ENCODE data around the gene ZNF407.

The ZNF407 gene

GRCh38 chr18:75068682-75069435 lies 471.2 kb downstream of the ZNF407 start:
- Histone ChIP-seq H3K36me3 (ENCODE audit: low read depth) (no peaks in the 10 kb centered on the region), H3K4me3 (ENCODE audit: severe bottlenecking) (no peak overlapping the region), H3K4me1 (ENCODE audit: insufficient read depth, poor library complexity, severe bottlenecking) (peaks cover 21% of the 10 kb centered on the region), H3K9me3 (ENCODE audit: severe bottlenecking) (no peaks in the 10 kb centered on the region), H3K27ac (ENCODE audit: poor library complexity, severe bottlenecking) (no peak overlapping the region), H3K27me3 (ENCODE audit: insufficient read depth, poor library complexity, severe bottlenecking) (no peaks in the 10 kb centered on the region)
- DNase-seq (ENCODE audit: low spot score) (no peak), ATAC-seq (ENCODE audit: low read depth) (no peak)
- no peak for TF ChIP-seq CTCF (IDR thresholded peaks at IDR 0.05; ENCODE audit: poor library complexity, severe bottlenecking)

- Histone ChIP-seq H3K4me3 (ENCODE audit: severe bottlenecking) (no peak overlapping the region), H3K9me3 (ENCODE audit: severe bottlenecking) (no peaks in the 10 kb centered on the region), H3K36me3 (ENCODE audit: low read depth) (no peaks in the 10 kb centered on the region), H3K27ac (ENCODE audit: poor library complexity, severe bottlenecking) (peak overlapping the region; percentile 85), H3K27me3 (ENCODE audit: insufficient read depth, poor library complexity, severe bottlenecking) (no peaks in the 10 kb centered on the region), H3K4me1 (ENCODE audit: insufficient read depth, poor library complexity, severe bottlenecking) (peaks cover 21% of the 10 kb centered on the region)
- no peak for ATAC-seq (ENCODE audit: low read depth)
- no peak for TF ChIP-seq CTCF (IDR thresholded peaks at IDR 0.05; ENCODE audit: poor library complexity, severe bottlenecking)
- DNase-seq (ENCODE audit: low spot score) = no peak
Measured at GRCh38 chr18:75070235-75070624, 472.6 kb downstream of the ZNF407 start.

GRCh38 chr18:75070625-75071483 lies 473.2 kb downstream of the ZNF407 start:
- H3K4me3 ChIP-seq (ENCODE audit: severe bottlenecking) = no peak overlapping the region
- H3K4me1 ChIP-seq (ENCODE audit: insufficient read depth, poor library complexity, severe bottlenecking) = peaks cover 21% of the 10 kb centered on the region
- no peaks in the 10 kb centered on the region for H3K27me3 ChIP-seq (ENCODE audit: insufficient read depth, poor library complexity, severe bottlenecking)
- H3K27ac ChIP-seq (ENCODE audit: poor library complexity, severe bottlenecking) = peak overlapping the region; percentile 85
- ATAC-seq (ENCODE audit: low read depth) (peak; percentile 95), DNase-seq (ENCODE audit: low spot score) (no peak)
- TF ChIP-seq CTCF (IDR thresholded peaks at IDR 0.05; ENCODE audit: poor library complexity, severe bottlenecking) = no peak
- no peaks in the 10 kb centered on the region for H3K9me3 ChIP-seq (ENCODE audit: severe bottlenecking)
- H3K36me3 ChIP-seq (ENCODE audit: low read depth) = no peaks in the 10 kb centered on the region

GRCh38 chr18:75071484-75071785 lies 473.8 kb downstream of the ZNF407 start:
- H3K36me3 ChIP-seq (ENCODE audit: low read depth) = no peaks in the 10 kb centered on the region
- peak overlapping the region; percentile 85 for H3K27ac ChIP-seq (ENCODE audit: poor library complexity, severe bottlenecking)
- DNase-seq (ENCODE audit: low spot score) (no peak), ATAC-seq (ENCODE audit: low read depth) (no peak)
- H3K9me3 ChIP-seq (ENCODE audit: severe bottlenecking) = no peaks in the 10 kb centered on the region
- TF ChIP-seq CTCF (IDR thresholded peaks at IDR 0.05; ENCODE audit: poor library complexity, severe bottlenecking) = no peak
- no peaks in the 10 kb centered on the region for H3K27me3 ChIP-seq (ENCODE audit: insufficient read depth, poor library complexity, severe bottlenecking)
- H3K4me1 ChIP-seq (ENCODE audit: insufficient read depth, poor library complexity, severe bottlenecking) = peaks cover 21% of the 10 kb centered on the region
- no peak overlapping the region for H3K4me3 ChIP-seq (ENCODE audit: severe bottlenecking)

Measured in RWPE2 (cell line).